Measurements from ENCODE around the gene IRF2.

IRF2 gene

DNA sequence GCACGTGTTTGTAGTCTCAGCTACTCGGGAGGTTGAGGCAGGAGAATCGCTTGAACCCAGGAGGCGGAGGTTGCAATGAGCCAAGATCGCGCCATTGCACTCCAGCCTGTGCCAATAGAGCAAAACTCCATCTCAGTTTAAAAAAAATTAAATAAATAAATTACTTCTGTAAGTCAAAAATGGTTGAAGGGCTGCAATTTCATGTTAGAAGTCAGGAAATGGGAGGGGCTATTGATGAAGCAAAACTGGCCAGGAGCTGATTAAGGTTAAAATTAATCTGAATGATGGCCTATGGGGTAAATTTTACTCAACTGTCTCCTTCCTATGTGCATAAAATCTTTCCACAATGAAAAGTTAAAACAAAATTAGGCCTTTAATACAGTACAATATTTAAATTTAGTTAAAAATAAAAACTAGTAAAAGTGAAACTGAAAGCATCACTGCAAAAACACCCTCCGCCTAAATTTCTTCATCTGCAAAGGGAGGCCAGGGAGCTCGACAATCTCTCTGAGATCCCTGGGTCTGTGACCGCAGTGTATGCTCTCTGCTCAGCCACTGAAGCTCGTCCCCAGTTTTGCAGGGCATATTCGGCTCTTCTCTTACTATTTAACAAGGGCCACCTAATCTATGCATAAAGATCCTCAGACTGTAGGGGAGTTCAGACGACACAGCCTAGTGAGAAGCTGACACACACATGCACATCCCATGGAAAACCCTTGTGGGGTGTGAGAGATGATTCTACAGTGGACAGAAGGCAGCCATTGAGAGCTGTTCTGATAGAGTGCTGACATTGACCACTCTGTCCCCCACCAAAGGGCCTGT, 57.2 kb downstream of the IRF2 start:
- TF ChIP-seq, protein P1, sequence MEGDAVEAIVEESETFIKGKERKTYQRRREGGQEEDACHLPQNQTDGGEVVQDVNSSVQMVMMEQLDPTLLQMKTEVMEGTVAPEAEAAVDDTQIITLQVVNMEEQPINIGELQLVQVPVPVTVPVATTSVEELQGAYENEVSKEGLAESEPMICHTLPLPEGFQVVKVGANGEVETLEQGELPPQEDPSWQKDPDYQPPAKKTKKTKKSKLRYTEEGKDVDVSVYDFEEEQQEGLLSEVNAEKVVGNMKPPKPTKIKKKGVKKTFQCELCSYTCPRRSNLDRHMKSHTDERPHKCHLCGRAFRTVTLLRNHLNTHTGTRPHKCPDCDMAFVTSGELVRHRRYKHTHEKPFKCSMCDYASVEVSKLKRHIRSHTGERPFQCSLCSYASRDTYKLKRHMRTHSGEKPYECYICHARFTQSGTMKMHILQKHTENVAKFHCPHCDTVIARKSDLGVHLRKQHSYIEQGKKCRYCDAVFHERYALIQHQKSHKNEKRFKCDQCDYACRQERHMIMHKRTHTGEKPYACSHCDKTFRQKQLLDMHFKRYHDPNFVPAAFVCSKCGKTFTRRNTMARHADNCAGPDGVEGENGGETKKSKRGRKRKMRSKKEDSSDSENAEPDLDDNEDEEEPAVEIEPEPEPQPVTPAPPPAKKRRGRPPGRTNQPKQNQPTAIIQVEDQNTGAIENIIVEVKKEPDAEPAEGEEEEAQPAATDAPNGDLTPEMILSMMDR (IDR thresholded peaks at IDR 0.05; ENCODE audit: low read depth, low read length) = no peak
- in situ Hi-C loops (cut with HindIII; ENCODE audit: low sequenced_read_pairs) = no loop called here
- no peak for DNase-seq (ENCODE audit: low read depth, low spot score)
- H3K4me3 ChIP-seq (ENCODE audit: low read depth, low read length) = no peak overlapping the region

DNA sequence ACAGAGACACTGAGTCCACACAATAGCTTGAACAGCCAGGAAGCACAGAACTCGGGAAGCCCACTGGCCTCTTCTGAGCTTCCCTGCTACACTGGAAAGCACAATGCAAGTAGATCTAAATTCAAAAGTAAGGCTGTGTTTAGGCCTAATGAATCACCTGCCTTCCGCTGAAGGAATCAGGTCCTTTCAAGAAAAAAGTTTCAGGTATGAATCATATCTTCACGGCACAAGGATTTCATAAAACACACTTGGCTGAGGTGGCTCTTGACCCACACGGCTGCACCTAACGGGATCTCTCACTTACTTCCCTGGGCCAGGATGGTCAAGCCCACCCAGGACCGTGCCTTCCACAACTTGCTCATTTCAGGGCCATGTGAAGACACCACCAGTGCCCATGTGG, 59.3 kb downstream of the IRF2 start:
- H3K4me3 ChIP-seq (ENCODE audit: low read depth, low read length) = no peak overlapping the region
- in situ Hi-C loops (cut with HindIII; ENCODE audit: low sequenced_read_pairs) = no loop called here
- TF ChIP-seq, protein P1 (IDR thresholded peaks at IDR 0.05; ENCODE audit: low read depth, low read length) = no peak
- DNase-seq (ENCODE audit: low read depth, low spot score) = no peak

DNA sequence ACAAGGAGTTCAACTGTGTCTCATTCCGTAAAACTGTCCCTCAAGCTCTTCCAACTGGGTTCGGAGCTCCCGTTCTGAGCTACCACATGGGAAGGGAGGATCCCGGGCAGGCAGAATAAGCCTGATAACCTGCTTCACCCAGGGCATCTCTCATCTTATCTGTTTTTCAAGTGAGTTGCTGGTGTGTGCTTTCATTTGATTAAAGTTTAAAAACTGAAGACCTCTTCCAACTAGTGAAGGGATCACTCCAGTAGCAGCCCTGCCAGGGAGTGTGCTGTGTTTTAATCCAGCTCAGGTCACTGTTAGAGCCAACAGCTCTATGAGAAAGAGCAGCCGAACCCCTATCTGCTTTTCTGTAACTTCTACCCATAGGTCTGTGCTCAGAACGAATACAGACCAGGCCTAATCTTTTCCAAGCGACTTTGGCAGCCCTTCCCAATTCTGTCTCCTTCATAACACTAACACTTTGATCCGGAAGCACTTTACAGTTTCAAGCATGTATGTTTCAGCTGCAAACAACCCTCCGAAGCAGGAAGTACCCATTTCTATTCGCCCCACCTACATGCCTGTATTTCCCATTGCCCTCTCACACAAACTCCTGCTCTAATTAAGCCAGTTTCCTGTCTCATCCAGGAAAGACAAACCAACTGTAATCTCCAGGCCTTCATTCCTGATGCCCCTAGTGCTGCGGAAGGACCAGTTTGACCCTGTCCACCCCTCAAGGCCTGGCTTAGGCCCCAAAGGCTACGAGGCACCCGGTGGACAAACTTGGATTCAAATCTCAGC, 60.9 kb downstream of the IRF2 start:
- TF ChIP-seq, protein P1 (IDR thresholded peaks at IDR 0.05; ENCODE audit: low read depth, low read length) = no peak
- no peak overlapping the region for H3K4me3 ChIP-seq (ENCODE audit: low read depth, low read length)
- in situ Hi-C loops (cut with HindIII; ENCODE audit: low sequenced_read_pairs) = no loop called here
- no peak for DNase-seq (ENCODE audit: low read depth, low spot score)

DNA sequence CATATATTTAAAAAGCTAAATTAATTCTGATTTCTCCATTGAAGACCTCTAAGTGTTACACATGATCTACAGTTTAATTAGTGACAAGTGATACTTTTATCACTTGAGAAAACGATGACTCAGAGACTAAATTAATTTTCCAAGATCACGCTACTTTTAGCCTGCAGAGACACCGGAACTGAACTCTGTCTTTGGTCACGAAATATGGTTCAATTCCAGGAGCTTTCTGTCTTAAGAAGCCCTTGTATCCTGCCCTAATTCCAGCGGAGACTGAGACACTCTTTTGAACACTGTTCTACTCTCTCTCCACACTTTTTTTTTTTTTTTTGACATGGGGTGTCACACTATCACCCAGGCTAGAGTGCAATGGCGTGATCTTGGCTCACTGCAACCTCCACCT, 63.6 kb downstream of the IRF2 start:
- H3K4me3 ChIP-seq (ENCODE audit: low read depth, low read length) = no peak overlapping the region
- DNase-seq (ENCODE audit: low read depth, low spot score) = no peak
- in situ Hi-C loops (cut with HindIII; ENCODE audit: low sequenced_read_pairs) = no loop called here
- TF ChIP-seq, protein P1 (IDR thresholded peaks at IDR 0.05; ENCODE audit: low read depth, low read length) = no peak

DNA sequence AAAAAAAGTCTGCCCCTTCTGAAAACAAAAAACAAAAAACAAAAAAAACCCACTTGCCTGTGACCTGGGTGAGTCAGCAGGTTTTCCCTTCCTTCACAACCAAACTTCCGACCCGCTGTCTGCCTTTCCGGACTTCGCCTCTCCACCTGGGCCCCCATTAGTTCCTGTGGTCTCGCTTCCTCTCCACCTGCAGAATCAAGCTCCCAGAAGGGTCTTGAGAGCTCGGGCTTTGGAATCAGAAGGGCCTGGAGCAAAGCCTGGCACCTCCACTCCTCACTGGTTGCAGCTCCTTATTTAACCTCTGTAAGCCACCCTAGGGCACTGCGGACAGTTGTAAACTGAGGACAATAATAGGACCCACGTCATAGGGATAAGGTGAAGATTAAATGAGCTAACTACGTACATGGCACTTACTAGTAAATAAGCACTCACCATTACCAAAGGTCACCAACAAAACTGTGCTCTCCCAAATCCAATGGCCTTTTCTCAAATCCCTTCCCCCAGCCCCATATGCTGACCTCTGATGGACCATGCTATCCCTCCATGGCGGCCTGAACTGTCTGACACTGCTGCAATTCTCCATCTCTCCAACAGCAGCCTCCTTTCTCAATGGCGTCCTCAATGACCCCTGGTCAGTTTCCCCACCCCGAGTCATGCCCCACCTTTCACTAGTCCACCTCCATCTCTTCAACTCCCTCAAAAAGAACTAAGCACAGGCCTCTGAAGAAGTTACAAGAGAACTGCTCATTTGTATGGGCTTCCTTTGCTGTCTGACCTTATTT, 64.2 kb downstream of the IRF2 start:
- in situ Hi-C loops (cut with HindIII; ENCODE audit: low sequenced_read_pairs) = no loop called here
- no peak for DNase-seq (ENCODE audit: low read depth, low spot score)
- no peak overlapping the region for H3K4me3 ChIP-seq (ENCODE audit: low read depth, low read length)
- TF ChIP-seq, protein P1 (IDR thresholded peaks at IDR 0.05; ENCODE audit: low read depth, low read length) = no peak

DNA sequence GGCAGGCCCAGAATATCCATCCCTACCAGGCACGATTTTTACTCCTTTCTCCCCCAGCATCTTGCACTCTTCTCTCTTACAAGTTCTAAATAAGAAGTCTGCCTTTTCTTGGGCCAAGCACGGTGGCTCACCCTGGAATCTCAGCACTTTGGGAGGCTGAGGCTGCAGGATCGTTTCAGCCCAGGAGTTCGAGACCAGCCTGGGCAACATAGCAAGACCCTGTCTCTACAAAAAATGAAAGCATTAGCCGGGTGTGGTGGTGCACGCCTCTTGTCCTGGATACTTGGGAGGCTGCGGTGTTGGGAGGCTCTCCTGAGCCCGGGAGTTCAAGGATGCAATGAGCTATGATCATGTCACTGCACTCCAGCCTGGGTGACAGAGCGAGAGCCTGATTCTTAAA, 64.8 kb downstream of the IRF2 start:
- DNase-seq (ENCODE audit: low read depth, low spot score) = no peak
- H3K4me3 ChIP-seq (ENCODE audit: low read depth, low read length) = no peak overlapping the region
- in situ Hi-C loops (cut with HindIII; ENCODE audit: low sequenced_read_pairs) = no loop called here
- TF ChIP-seq, protein P1 (IDR thresholded peaks at IDR 0.05; ENCODE audit: low read depth, low read length) = no peak
